ENCODE data around the gene TRIM49D1. TPM values are rescaled to one million over a fixed set of nuclear protein-coding genes. Genes with fewer than 3 reads are reported as not detected.
A peak's percentile ranks its signal among the peaks of the same experiment; 100 is the strongest.
"Not testable (repeated sequence)": the region's sequence is repeated elsewhere in the genome, so short reads cannot be mapped to it uniquely, and the experiment has no call there.

The TRIM49D1 gene
- total RNA-seq = not detected

GRCh38 chr11:89922195-89922660 is at the start of gene TRIM49D1:
TRIM49D1 (minus strand) TSS chr11:89922245; CDS start chr11:89917710, 4,535 bp downstream.
- no peak for DNase-seq (ENCODE audit: low spot score in 2 of 2)
- TF ChIP-seq EP300 (IDR thresholded peaks at IDR 0.05) (no peak), POLR2AphosphoS5 (IDR thresholded peaks at IDR 0.05) (no peak), POLR2A (IDR thresholded peaks at IDR 0.05) (no peak), CTCF (IDR thresholded peaks at IDR 0.05) (no peak)
- 61% methylated on average over 3 of the region's 3 CpGs for WGBS

GRCh38 chr11:89965737-89966136 is 43.7 kb upstream of the TRIM49D1 start, which contains the start of gene TRIM64:
TRIM64 (plus strand) TSS chr11:89966037; CDS start chr11:89968504, 2,467 bp downstream.
- H3K36me3 ChIP-seq; DNase-seq (ENCODE audit: low spot score in 2 of 2); H3K27ac ChIP-seq; H3K4me3 ChIP-seq; H3K4me1 ChIP-seq; H3K27me3 ChIP-seq; H3K9me3 ChIP-seq: not testable (repeated sequence)
- 94% methylated on average over 2 of the region's 4 CpGs for WGBS

More at GRCh38 chr11:89922195-89922660, at the start of gene TRIM49D1:
- Histone ChIP-seq H3K27me3 (no peaks in the 10 kb centered on the region), H3K36me3 (no peaks in the 10 kb centered on the region), H3K9me3 (no peaks in the 10 kb centered on the region), H3K27ac (no peak within 1 kb of the TSS), H3K4me3 (no peak within 1 kb of the TSS), H3K4me1 (no peaks in the 10 kb centered on the region)

GRCh38 chr11:89960833-89961232 is 38.8 kb upstream of the TRIM49D1 start:
- not testable (repeated sequence) for H3K27me3 ChIP-seq, H3K27ac ChIP-seq, H3K4me3 ChIP-seq, H3K36me3 ChIP-seq, H3K4me1 ChIP-seq, H3K9me3 ChIP-seq
- DNase-seq (ENCODE audit: low spot score in 2 of 2) = peak in 1 of 2 donors; percentile 21
- WGBS = 91% methylated on average over 6 of the region's 6 CpGs

- not testable (repeated sequence) for H3K36me3 ChIP-seq; H3K27me3 ChIP-seq; DNase-seq (ENCODE audit: low spot score in 2 of 2); H3K4me3 ChIP-seq; H3K4me1 ChIP-seq; H3K9me3 ChIP-seq; H3K27ac ChIP-seq
- WGBS = 97% methylated on average over 3 of the region's 6 CpGs
These were observed 1.7 kb upstream of the TRIM49D1 start, which contains the start of gene TRIM49D2 for GRCh38 chr11:89923764-89924163. TRIM49D2 (plus strand) TSS chr11:89924064; CDS start chr11:89926762, 2,698 bp downstream.

- DNase-seq (ENCODE audit: low spot score in 2 of 2); H3K27ac ChIP-seq; H3K9me3 ChIP-seq; H3K4me1 ChIP-seq; H3K36me3 ChIP-seq; H3K4me3 ChIP-seq; H3K27me3 ChIP-seq: not testable (repeated sequence)
- no CpG with 5 or more reads among the region's 14 CpGs for WGBS
These were observed 21.2 kb downstream of the TRIM49D1 start for GRCh38 chr11:89900809-89901208.

- not testable (repeated sequence) for H3K27me3 ChIP-seq; H3K27ac ChIP-seq; H3K4me3 ChIP-seq; H3K4me1 ChIP-seq; DNase-seq (ENCODE audit: low spot score in 2 of 2); H3K9me3 ChIP-seq; H3K36me3 ChIP-seq
- WGBS = 91% methylated on average over 2 of the region's 3 CpGs
These were observed 28.8 kb downstream of the TRIM49D1 start for GRCh38 chr11:89893245-89893644.

GRCh38 chr11:89877511-89877910 is 44.5 kb downstream of the TRIM49D1 start:
- not testable (repeated sequence) for H3K9me3 ChIP-seq; H3K4me1 ChIP-seq; H3K36me3 ChIP-seq; H3K27ac ChIP-seq; H3K4me3 ChIP-seq; H3K27me3 ChIP-seq; DNase-seq (ENCODE audit: low spot score in 2 of 2)
- 95% methylated on average over 4 of the region's 6 CpGs for WGBS

- not testable (repeated sequence) for H3K4me1 ChIP-seq; H3K27me3 ChIP-seq; H3K27ac ChIP-seq; H3K36me3 ChIP-seq; H3K9me3 ChIP-seq; DNase-seq (ENCODE audit: low spot score in 2 of 2); H3K4me3 ChIP-seq
- 69% methylated on average over 2 of the region's 2 CpGs for WGBS
These were observed 49.5 kb downstream of the TRIM49D1 start for GRCh38 chr11:89872588-89872987.

- H3K4me1 ChIP-seq; H3K36me3 ChIP-seq; H3K27me3 ChIP-seq; H3K9me3 ChIP-seq; DNase-seq (ENCODE audit: low spot score in 2 of 2); H3K4me3 ChIP-seq; H3K27ac ChIP-seq: not testable (repeated sequence)
- WGBS = no CpG with 5 or more reads among the region's 35 CpGs
These were observed 56.8 kb downstream of the TRIM49D1 start for GRCh38 chr11:89865223-89865622.

GRCh38 chr11:89863906-89864704 is 57.9 kb downstream of the TRIM49D1 start:
- 24% methylated on average over 4 of the region's 66 CpGs for WGBS

More at GRCh38 chr11:89863906-89864704, 57.9 kb downstream of the TRIM49D1 start:
- H3K4me1 ChIP-seq, H3K27ac ChIP-seq, H3K36me3 ChIP-seq, H3K27me3 ChIP-seq, H3K9me3 ChIP-seq: not testable (repeated sequence)
- H3K4me3 ChIP-seq = peak overlapping the region; percentile 38
- DNase-seq (ENCODE audit: low spot score in 2 of 2) = peak; percentile 50 to 65

Data from suprapubic skin (tissue), 4 donors.